H1 (cell line): ENCODE data around the gene TOP1. TPM values are rescaled to one million over a fixed set of nuclear protein-coding genes. Genes with fewer than 3 reads are reported as not detected.

Experiments
- CTCF ChIA-PET: fragments of 300-600 bp; sonication (Branson Sonifier 250); formaldehyde crosslinking; loops from one replicate; lab custom pipeline; 2021; ENCODE audit not compliant: partially characterized antibody; lab: Charles Lee
- POLR2A ChIA-PET: fragments of 300-600 bp; sonication (Branson Sonifier 250); formaldehyde crosslinking; loops from one replicate; lab custom pipeline; 2021; ENCODE audit warnings: inconsistent platforms; ENCODE audit not compliant: partially characterized antibody; lab: Charles Lee
- DNase-seq, 2 experiments: peaks; one replicate each; pipeline versions ENCODE4 v3.0.0 to v3.0.0-alpha.2; 2010 to 2022; ENCODE audit warnings: low spot score in 2 of 2, low read depth in 1 of 2, mixed read lengths in 1 of 2
- FAIRE-seq: peaks from 2 replicates; lab custom pipeline; 2011; peaks lifted over from hg19 to GRCh38; lab: Jason Lieb, UNC
- H2AFZ ChIP-seq: 2 replicates; pipeline ENCODE4 v1.8.1; 2012; ENCODE audit warnings: low read length, inconsistent platforms
- H2AK5ac ChIP-seq: 2 replicates; pipeline ENCODE4 v1.6.1; 2013; ENCODE audit warnings: low read depth, low read length
- H2BK120ac ChIP-seq: replicated peaks from 2 replicates; pipeline ENCODE3; 2013; ENCODE audit warnings: low read depth, low read length, inconsistent platforms
- H2BK12ac ChIP-seq: 2 replicates; pipeline ENCODE4 v1.6.1; 2013; ENCODE audit warnings: low read depth, low read length
- H2BK15ac ChIP-seq: 2 replicates; pipeline ENCODE4 v1.6.1; 2013; ENCODE audit warnings: low read length
- H2BK20ac ChIP-seq: 2 replicates; pipeline ENCODE4 v1.6.1; 2013; ENCODE audit warnings: low read length
- H2BK5ac ChIP-seq: 2 replicates; pipeline ENCODE4 v1.6.1; 2013; ENCODE audit warnings: low read depth, low read length
- H3K14ac ChIP-seq: 2 replicates; pipeline ENCODE4 v1.6.1; 2013; ENCODE audit warnings: inconsistent platforms; ENCODE audit not compliant: insufficient read length
- H3K18ac ChIP-seq: 2 replicates; pipeline ENCODE4 v1.6.1; 2013; ENCODE audit warnings: low read length; ENCODE audit errors: extremely low read depth
- H3K23ac ChIP-seq: 2 replicates; pipeline ENCODE4 v1.6.1; 2013; ENCODE audit warnings: inconsistent platforms; ENCODE audit not compliant: insufficient read length
- H3K23me2 ChIP-seq: 2 replicates; pipeline ENCODE4 v1.6.1; 2013; ENCODE audit warnings: low read depth, low read length
- H3K27ac ChIP-seq: 2 replicates; pipeline ENCODE4 v1.6.1; 2011; ENCODE audit warnings: low read depth, low read length, inconsistent platforms
- H3K27me3 ChIP-seq, 4 experiments: replicated peaks in 1 of 4; 1 replicate in 1 of 4; 2 replicates in 3 of 4; pipeline versions ENCODE4 v1.6.1 to v1.8.1; 2011 to 2013; ENCODE audit warnings: low read length in 3 of 4, mild to moderate bottlenecking in 3 of 4, inconsistent platforms in 2 of 4, mixed read lengths in 2 of 4, moderate library complexity in 1 of 4; ENCODE audit not compliant: control insufficient read depth in 3 of 4, insufficient read depth in 3 of 4; ENCODE audit errors: extremely low read depth in 1 of 4
- H3K36me3 ChIP-seq, 4 experiments: 2 replicates each; pipeline versions ENCODE4 v1.6.1 to v1.8.1; 2011 to 2013; ENCODE audit warnings: mild to moderate bottlenecking in 4 of 4, low read length in 3 of 4, moderate library complexity in 2 of 4, control low read depth in 1 of 4, inconsistent platforms in 1 of 4; ENCODE audit not compliant: insufficient read depth in 4 of 4, control insufficient read depth in 2 of 4
- H3K4ac ChIP-seq: replicated peaks from 2 replicates; pipeline ENCODE3; 2013; ENCODE audit warnings: low read length, low read depth, mixed read lengths, inconsistent platforms; ENCODE audit not compliant: insufficient read length
- H3K4me1 ChIP-seq, 4 experiments: replicated peaks in 1 of 4; 1 replicate in 1 of 4; 2 replicates in 3 of 4; pipeline versions ENCODE4 v1.6.1 to v1.8.1; 2011 to 2013; ENCODE audit warnings: low read length in 3 of 4, inconsistent platforms in 2 of 4, mixed read lengths in 1 of 4; ENCODE audit not compliant: insufficient read depth in 4 of 4, control insufficient read depth in 3 of 4
- H3K4me2 ChIP-seq, 2 experiments: 2 replicates each; pipeline versions ENCODE4 v1.6.1 to v1.8.1; 2011 to 2013; ENCODE audit warnings: low read depth in 2 of 2, low read length in 2 of 2, control low read depth in 1 of 2, inconsistent platforms in 1 of 2, mild to moderate bottlenecking in 1 of 2; ENCODE audit not compliant: insufficient read depth in 1 of 2
- H3K4me3 ChIP-seq, 4 experiments: fragments of 200-600, 300-600 bp in 1 of 4; sonication (generic), shearing (Covaris generic), sonication (Bioruptor Twin) in 1 of 4; 2 replicates each; pipeline versions ENCODE4 v1.5.1 to v1.8.1; 2011 to 2016; ENCODE audit warnings: low read length in 4 of 4, low read depth in 3 of 4, control low read depth in 2 of 4, inconsistent platforms in 2 of 4, mild to moderate bottlenecking in 2 of 4, mixed read lengths in 1 of 4, moderate library complexity in 1 of 4; ENCODE audit not compliant: insufficient read depth in 2 of 4; ENCODE audit errors: extremely low read depth in 1 of 4
- H3K56ac ChIP-seq: replicated peaks from 2 replicates; pipeline ENCODE3; 2013; ENCODE audit warnings: low read depth, mild to moderate bottlenecking, mixed read lengths, low read length, inconsistent platforms; ENCODE audit not compliant: insufficient read length
- H3K79me1 ChIP-seq: 2 replicates; pipeline ENCODE4 v1.6.1; 2013; ENCODE audit warnings: low read depth, low read length, control low read depth
- H3K79me2 ChIP-seq, 2 experiments: 2 replicates each; pipeline versions ENCODE4 v1.6.1 to v1.8.1; 2012 to 2013; ENCODE audit warnings: low read length in 2 of 2, mild to moderate bottlenecking in 2 of 2, inconsistent platforms in 1 of 2; ENCODE audit not compliant: insufficient read depth in 2 of 2, control insufficient read depth in 1 of 2
- H3K9ac ChIP-seq, 4 experiments: replicated peaks in 1 of 4; 1 replicate in 1 of 4; 2 replicates in 3 of 4; pipeline versions ENCODE4 v1.6.1 to v1.8.1; 2011 to 2013; ENCODE audit warnings: low read depth in 3 of 4, low read length in 3 of 4, control low read depth in 2 of 4, mild to moderate bottlenecking in 2 of 4, moderate library complexity in 2 of 4, inconsistent platforms in 1 of 4; ENCODE audit errors: extremely low read depth in 1 of 4
- H3K9me3 ChIP-seq, 2 experiments: 2 replicates each; pipeline versions ENCODE4 v1.6.1 to v1.8.1; 2012 to 2013; ENCODE audit warnings: mild to moderate bottlenecking in 2 of 2, moderate library complexity in 2 of 2, control low read depth in 1 of 2, inconsistent platforms in 1 of 2, low read depth in 1 of 2, low read length in 1 of 2, mixed read lengths in 1 of 2; ENCODE audit not compliant: insufficient read depth in 2 of 2
- H4K20me1 ChIP-seq, 2 experiments: replicated peaks in 1 of 2; 2 replicates each; pipeline versions ENCODE3 to v1.8.1; 2011 to 2013; ENCODE audit warnings: inconsistent platforms in 2 of 2, low read length in 2 of 2, mild to moderate bottlenecking in 1 of 2; ENCODE audit not compliant: insufficient read depth in 2 of 2, control insufficient read depth in 1 of 2
- H4K5ac ChIP-seq: 2 replicates; pipeline ENCODE4 v1.6.1; 2013; ENCODE audit warnings: low read length, low read depth, mixed read lengths, inconsistent platforms; ENCODE audit not compliant: insufficient read length
- H4K8ac ChIP-seq: 2 replicates; pipeline ENCODE4 v1.8.0; 2013; ENCODE audit warnings: mild to moderate bottlenecking, moderate library complexity, low read length, inconsistent platforms; ENCODE audit not compliant: insufficient read depth; ENCODE audit errors: extremely low read depth
- H4K91ac ChIP-seq: replicated peaks from 2 replicates; pipeline ENCODE3; 2013; ENCODE audit warnings: low read length, mixed read lengths, inconsistent platforms; ENCODE audit not compliant: insufficient read length
- ASH2L ChIP-seq: fragments of 200-600, 300-600 bp; sonication (generic); IDR thresholded peaks from one replicate; pipeline ENCODE4 v1.7.1; 2017; ENCODE audit warnings: low read length
- BACH1 ChIP-seq: IDR thresholded peaks from 2 replicates; pipeline ENCODE4 v1.6.1; 2012; ENCODE audit warnings: low read length, improper control_type of control experiment
- BCL11A ChIP-seq, 2 experiments: IDR thresholded peaks; one replicate each; pipeline ENCODE4 v1.6.1; 2011; ENCODE audit warnings: low read depth in 2 of 2, low read length in 2 of 2, mild to moderate bottlenecking in 2 of 2
- BRCA1 ChIP-seq: IDR thresholded peaks from 2 replicates; pipeline ENCODE4 v1.6.1; 2012; ENCODE audit warnings: low read depth, low read length, improper control_type of control experiment
- CBX8 ChIP-seq: fragments of 300-800, 300-1000 bp; sonication (generic); IDR thresholded peaks from 2 replicates; pipeline ENCODE4 v1.7.1; 2016; ENCODE audit warnings: low read depth, low read length, borderline replicate concordance
- CEBPB ChIP-seq: IDR thresholded peaks from 2 replicates; pipeline ENCODE4 v1.6.1; 2012; ENCODE audit warnings: low read depth, low read length
- JUN ChIP-seq: IDR thresholded peaks from 2 replicates; pipeline ENCODE4 v1.6.1; 2011; ENCODE audit warnings: low read depth, mild to moderate bottlenecking, improper control_type of control experiment, low read length
- RXRA ChIP-seq: IDR thresholded peaks from 2 replicates; pipeline ENCODE4 v1.6.1; 2011; ENCODE audit warnings: low read depth, mild to moderate bottlenecking, low read length, moderate library complexity; ENCODE audit not compliant: insufficient read depth
- SRF ChIP-seq: IDR thresholded peaks from 2 replicates; pipeline ENCODE4 v1.6.1; 2011; ENCODE audit warnings: mild to moderate bottlenecking, low read depth, low read length, moderate library complexity
- TAF7 ChIP-seq: optimal IDR thresholded peaks from 2 replicates; pipeline ENCODE3; 2011; ENCODE audit warnings: low read depth, mild to moderate bottlenecking, inconsistent platforms, low read length, moderate library complexity, borderline replicate concordance
- TEAD4 ChIP-seq: IDR thresholded peaks from 2 replicates; pipeline ENCODE4 v1.6.1; 2012; ENCODE audit warnings: low read depth, low read length, inconsistent platforms, mixed read lengths
- USF2 ChIP-seq: IDR thresholded peaks from 2 replicates; pipeline ENCODE4 v1.6.1; 2011; ENCODE audit warnings: low read length, improper control_type of control experiment
- YY1 ChIP-seq: IDR thresholded peaks from 2 replicates; pipeline ENCODE4 v1.6.1; 2011; ENCODE audit warnings: low read depth, mild to moderate bottlenecking, low read length
- WGBS, 2 experiments: shearing (Covaris generic) in 1 of 2; methylation state at CpG; one replicate each; pipeline versions ENCODE4 v1.1.6 to v1.1.7; 2013 to 2015; ENCODE audit warnings: low lambda C conversion rate in 2 of 2, mixed read lengths in 2 of 2, inconsistent platforms in 1 of 2, low coverage in 1 of 2, missing lambda C conversion rate in 1 of 2; ENCODE audit not compliant: insufficient replicate concordance in 2 of 2, insufficient coverage in 1 of 2, insufficient read length in 1 of 2; ENCODE audit errors: extremely low coverage in 1 of 2, missing lambda C conversion rate in 1 of 2; 5-methylcytosine and 5-hydroxymethylcytosine counted together
- polyA plus RNA-seq, 7 experiments: library from polyadenylated mRNA; depleted of rRNA in 3 of 7; stranded (reverse) in 5 of 7; unstranded in 2 of 7; fragments of >200 nt in 5 of 7; fragments of 200-250 nt in 2 of 7; gene quantifications; 1 replicate in 5 of 7; 2 replicates in 1 of 7; 4 replicates in 1 of 7; pipeline versions ENCODE4 v1.2.1 to v1.2.3, GENCODE V29; 2011 to 2013; ENCODE audit warnings: missing spikeins in 2 of 7, mixed read lengths in 2 of 7
- total RNA-seq: library from RNA; stranded (reverse); fragmentation: NEBNext Ultra II Directional; extraction: Animal tissue kit (Norgen Biotek cat#: 25700); gene quantifications from 2 replicates; pipeline ENCODE4 v1.2.1, GENCODE V29; 2021

The TOP1 gene
- total and polyA plus RNA-seq, 2 of the 8 experiments (the other 6 are each of a cell fraction or from before 2014, with no cell fraction given) = 7.4 to 108 TPM

GRCh38 chr20:41111578-41111951 is 82.9 kb downstream of the TOP1 start:
- Histone ChIP-seq H3K4ac (no peak overlapping the region), H3K23me2 (no peaks in the 10 kb centered on the region), H3K79me2 (no peaks in the 10 kb centered on the region), H2BK15ac (no peak overlapping the region), H4K5ac (no peak overlapping the region), H2AFZ (no peak overlapping the region), H3K4me3 (no peak overlapping the region), H3K4me1 (no peaks in the 10 kb centered on the region), H3K27ac (no peak overlapping the region), H4K20me1 (no peaks in the 10 kb centered on the region), H3K9ac (no peak overlapping the region), H3K79me1 (peaks cover 2% of the 10 kb centered on the region), H3K27me3 (no peaks in the 10 kb centered on the region), H4K91ac (no peak overlapping the region), H2BK120ac (no peak overlapping the region), H2BK20ac (no peak overlapping the region), H2BK12ac (no peak overlapping the region), H4K8ac (no peak overlapping the region), H3K56ac (no peak overlapping the region), H2AK5ac (no peak overlapping the region), H3K23ac (no peak overlapping the region), H3K18ac (no peak overlapping the region), H3K4me2 (no peak overlapping the region), H2BK5ac (no peak overlapping the region), H3K36me3 (peaks cover 34 to 70% (median 45%) of the 10 kb centered on the region in 4 experiments), H3K9me3 (no peaks in the 10 kb centered on the region), H3K14ac (no peak overlapping the region)
- CTCF ChIA-PET = interaction anchor here (0.6 to 1.8 kb wide), 3 partner anchors 17 to 143 kb away, joined by 3 to 6 read pairs (median 5); no protein-coding TSS in a partner anchor
- TF ChIP-seq USF2 (no peak), ASH2L (no peak), TEAD4 (no peak), YY1 (no peak), JUN (no peak), TAF7 (no peak), CBX8 (no peak), CEBPB (no peak), BRCA1 (no peak), BCL11A (IDR thresholded peaks at IDR 0.05; ENCODE audit: low read depth in 2 of 2, low read length in 2 of 2) (no peak), SRF (no peak), BACH1 (no peak), RXRA (no peak)
- POLR2A ChIA-PET = interaction anchor here (0.8 to 1.1 kb wide), 2 partner anchors 9 to 11 kb away, joined by 3 read pairs; no protein-coding TSS in a partner anchor
- WGBS, 2 experiments = 80% methylated on average over 4 of the region's 5 CpGs; no CpG with 5 or more reads in 1 of the 2 experiments
- no peak for FAIRE-seq
- no peak for DNase-seq
